H1 (cell line): ENCODE results near the gene HSPBAP1. TPM values are rescaled to one million over a fixed set of nuclear protein-coding genes. Genes with fewer than 3 reads are reported as not detected.

Source experiments
- CTCF ChIA-PET: fragments of 300-600 bp; sonication (Branson Sonifier 250); formaldehyde crosslinking; loops from one replicate; lab custom pipeline; 2021; ENCODE audit not compliant: partially characterized antibody; lab: Charles Lee
- POLR2A ChIA-PET: fragments of 300-600 bp; sonication (Branson Sonifier 250); formaldehyde crosslinking; loops from one replicate; lab custom pipeline; 2021; ENCODE audit warnings: inconsistent platforms; ENCODE audit not compliant: partially characterized antibody; lab: Charles Lee
- DNase-seq, 2 experiments: peaks; one replicate each; pipeline versions ENCODE4 v3.0.0 to v3.0.0-alpha.2; 2010 to 2022; ENCODE audit warnings: low spot score in 2 of 2, low read depth in 1 of 2, mixed read lengths in 1 of 2
- FAIRE-seq: peaks from 2 replicates; lab custom pipeline; 2011; peaks lifted over from hg19 to GRCh38; lab: Jason Lieb, UNC
- H2AFZ ChIP-seq: 2 replicates; pipeline ENCODE4 v1.8.1; 2012; ENCODE audit warnings: low read length, inconsistent platforms
- H2AK5ac ChIP-seq: 2 replicates; pipeline ENCODE4 v1.6.1; 2013; ENCODE audit warnings: low read depth, low read length
- H2BK120ac ChIP-seq: replicated peaks from 2 replicates; pipeline ENCODE3; 2013; ENCODE audit warnings: low read depth, low read length, inconsistent platforms
- H2BK12ac ChIP-seq: 2 replicates; pipeline ENCODE4 v1.6.1; 2013; ENCODE audit warnings: low read depth, low read length
- H2BK15ac ChIP-seq: 2 replicates; pipeline ENCODE4 v1.6.1; 2013; ENCODE audit warnings: low read length
- H2BK20ac ChIP-seq: 2 replicates; pipeline ENCODE4 v1.6.1; 2013; ENCODE audit warnings: low read length
- H2BK5ac ChIP-seq: 2 replicates; pipeline ENCODE4 v1.6.1; 2013; ENCODE audit warnings: low read depth, low read length
- H3K14ac ChIP-seq: 2 replicates; pipeline ENCODE4 v1.6.1; 2013; ENCODE audit warnings: inconsistent platforms; ENCODE audit not compliant: insufficient read length
- H3K18ac ChIP-seq: 2 replicates; pipeline ENCODE4 v1.6.1; 2013; ENCODE audit warnings: low read length; ENCODE audit errors: extremely low read depth
- H3K23ac ChIP-seq: 2 replicates; pipeline ENCODE4 v1.6.1; 2013; ENCODE audit warnings: inconsistent platforms; ENCODE audit not compliant: insufficient read length
- H3K23me2 ChIP-seq: 2 replicates; pipeline ENCODE4 v1.6.1; 2013; ENCODE audit warnings: low read depth, low read length
- H3K27ac ChIP-seq: 2 replicates; pipeline ENCODE4 v1.6.1; 2011; ENCODE audit warnings: low read depth, low read length, inconsistent platforms
- H3K27me3 ChIP-seq, 4 experiments: replicated peaks in 1 of 4; 1 replicate in 1 of 4; 2 replicates in 3 of 4; pipeline versions ENCODE4 v1.6.1 to v1.8.1; 2011 to 2013; ENCODE audit warnings: low read length in 3 of 4, mild to moderate bottlenecking in 3 of 4, inconsistent platforms in 2 of 4, mixed read lengths in 2 of 4, moderate library complexity in 1 of 4; ENCODE audit not compliant: control insufficient read depth in 3 of 4, insufficient read depth in 3 of 4; ENCODE audit errors: extremely low read depth in 1 of 4
- H3K36me3 ChIP-seq, 4 experiments: 2 replicates each; pipeline versions ENCODE4 v1.6.1 to v1.8.1; 2011 to 2013; ENCODE audit warnings: mild to moderate bottlenecking in 4 of 4, low read length in 3 of 4, moderate library complexity in 2 of 4, control low read depth in 1 of 4, inconsistent platforms in 1 of 4; ENCODE audit not compliant: insufficient read depth in 4 of 4, control insufficient read depth in 2 of 4
- H3K4ac ChIP-seq: replicated peaks from 2 replicates; pipeline ENCODE3; 2013; ENCODE audit warnings: low read length, low read depth, mixed read lengths, inconsistent platforms; ENCODE audit not compliant: insufficient read length
- H3K4me1 ChIP-seq, 4 experiments: replicated peaks in 1 of 4; 1 replicate in 1 of 4; 2 replicates in 3 of 4; pipeline versions ENCODE4 v1.6.1 to v1.8.1; 2011 to 2013; ENCODE audit warnings: low read length in 3 of 4, inconsistent platforms in 2 of 4, mixed read lengths in 1 of 4; ENCODE audit not compliant: insufficient read depth in 4 of 4, control insufficient read depth in 3 of 4
- H3K4me2 ChIP-seq, 2 experiments: 2 replicates each; pipeline versions ENCODE4 v1.6.1 to v1.8.1; 2011 to 2013; ENCODE audit warnings: low read depth in 2 of 2, low read length in 2 of 2, control low read depth in 1 of 2, inconsistent platforms in 1 of 2, mild to moderate bottlenecking in 1 of 2; ENCODE audit not compliant: insufficient read depth in 1 of 2
- H3K4me3 ChIP-seq, 4 experiments: fragments of 200-600, 300-600 bp in 1 of 4; sonication (generic), shearing (Covaris generic), sonication (Bioruptor Twin) in 1 of 4; 2 replicates each; pipeline versions ENCODE4 v1.5.1 to v1.8.1; 2011 to 2016; ENCODE audit warnings: low read length in 4 of 4, low read depth in 3 of 4, control low read depth in 2 of 4, inconsistent platforms in 2 of 4, mild to moderate bottlenecking in 2 of 4, mixed read lengths in 1 of 4, moderate library complexity in 1 of 4; ENCODE audit not compliant: insufficient read depth in 2 of 4; ENCODE audit errors: extremely low read depth in 1 of 4
- H3K56ac ChIP-seq: replicated peaks from 2 replicates; pipeline ENCODE3; 2013; ENCODE audit warnings: low read depth, mild to moderate bottlenecking, mixed read lengths, low read length, inconsistent platforms; ENCODE audit not compliant: insufficient read length
- H3K79me1 ChIP-seq: 2 replicates; pipeline ENCODE4 v1.6.1; 2013; ENCODE audit warnings: low read depth, low read length, control low read depth
- H3K79me2 ChIP-seq, 2 experiments: 2 replicates each; pipeline versions ENCODE4 v1.6.1 to v1.8.1; 2012 to 2013; ENCODE audit warnings: low read length in 2 of 2, mild to moderate bottlenecking in 2 of 2, inconsistent platforms in 1 of 2; ENCODE audit not compliant: insufficient read depth in 2 of 2, control insufficient read depth in 1 of 2
- H3K9ac ChIP-seq, 4 experiments: replicated peaks in 1 of 4; 1 replicate in 1 of 4; 2 replicates in 3 of 4; pipeline versions ENCODE4 v1.6.1 to v1.8.1; 2011 to 2013; ENCODE audit warnings: low read depth in 3 of 4, low read length in 3 of 4, control low read depth in 2 of 4, mild to moderate bottlenecking in 2 of 4, moderate library complexity in 2 of 4, inconsistent platforms in 1 of 4; ENCODE audit errors: extremely low read depth in 1 of 4
- H3K9me3 ChIP-seq, 2 experiments: 2 replicates each; pipeline versions ENCODE4 v1.6.1 to v1.8.1; 2012 to 2013; ENCODE audit warnings: mild to moderate bottlenecking in 2 of 2, moderate library complexity in 2 of 2, control low read depth in 1 of 2, inconsistent platforms in 1 of 2, low read depth in 1 of 2, low read length in 1 of 2, mixed read lengths in 1 of 2; ENCODE audit not compliant: insufficient read depth in 2 of 2
- H4K20me1 ChIP-seq, 2 experiments: replicated peaks in 1 of 2; 2 replicates each; pipeline versions ENCODE3 to v1.8.1; 2011 to 2013; ENCODE audit warnings: inconsistent platforms in 2 of 2, low read length in 2 of 2, mild to moderate bottlenecking in 1 of 2; ENCODE audit not compliant: insufficient read depth in 2 of 2, control insufficient read depth in 1 of 2
- H4K5ac ChIP-seq: 2 replicates; pipeline ENCODE4 v1.6.1; 2013; ENCODE audit warnings: low read length, low read depth, mixed read lengths, inconsistent platforms; ENCODE audit not compliant: insufficient read length
- H4K8ac ChIP-seq: 2 replicates; pipeline ENCODE4 v1.8.0; 2013; ENCODE audit warnings: mild to moderate bottlenecking, moderate library complexity, low read length, inconsistent platforms; ENCODE audit not compliant: insufficient read depth; ENCODE audit errors: extremely low read depth
- H4K91ac ChIP-seq: replicated peaks from 2 replicates; pipeline ENCODE3; 2013; ENCODE audit warnings: low read length, mixed read lengths, inconsistent platforms; ENCODE audit not compliant: insufficient read length
- SRF ChIP-seq: IDR thresholded peaks from 2 replicates; pipeline ENCODE4 v1.6.1; 2011; ENCODE audit warnings: mild to moderate bottlenecking, low read depth, low read length, moderate library complexity
- WGBS, 2 experiments: shearing (Covaris generic) in 1 of 2; methylation state at CpG; one replicate each; pipeline versions ENCODE4 v1.1.6 to v1.1.7; 2013 to 2015; ENCODE audit warnings: low lambda C conversion rate in 2 of 2, mixed read lengths in 2 of 2, inconsistent platforms in 1 of 2, low coverage in 1 of 2, missing lambda C conversion rate in 1 of 2; ENCODE audit not compliant: insufficient replicate concordance in 2 of 2, insufficient coverage in 1 of 2, insufficient read length in 1 of 2; ENCODE audit errors: extremely low coverage in 1 of 2, missing lambda C conversion rate in 1 of 2; 5-methylcytosine and 5-hydroxymethylcytosine counted together
- polyA plus RNA-seq, 7 experiments: library from polyadenylated mRNA; depleted of rRNA in 3 of 7; stranded (reverse) in 5 of 7; unstranded in 2 of 7; fragments of >200 nt in 5 of 7; fragments of 200-250 nt in 2 of 7; gene quantifications; 1 replicate in 5 of 7; 2 replicates in 1 of 7; 4 replicates in 1 of 7; pipeline versions ENCODE4 v1.2.1 to v1.2.3, GENCODE V29; 2011 to 2013; ENCODE audit warnings: missing spikeins in 2 of 7, mixed read lengths in 2 of 7
- total RNA-seq: library from RNA; stranded (reverse); fragmentation: NEBNext Ultra II Directional; extraction: Animal tissue kit (Norgen Biotek cat#: 25700); gene quantifications from 2 replicates; pipeline ENCODE4 v1.2.1, GENCODE V29; 2021
- TF ChIP-seq, protein P1 (sequence below): IDR thresholded peaks from 2 replicates; pipeline ENCODE4 v1.6.1; 2011; ENCODE audit warnings: low read depth, mild to moderate bottlenecking, low read length; ENCODE audit not compliant: insufficient read depth

The HSPBAP1 gene
- total and polyA plus RNA-seq, 2 of the 8 experiments (the other 6 are each of a cell fraction or from before 2014, with no cell fraction given): 7.5 to 8.3 TPM

- H2BK20ac ChIP-seq: no peak overlapping the region
- ChIA-PET POLR2A (no interaction called here), CTCF (interaction anchor here (0.6 to 1.5 kb wide), 2 partner anchors 23 to 75 kb away, joined by 4 read pairs; no protein-coding TSS in a partner anchor)
- H4K91ac ChIP-seq: no peak overlapping the region
- peaks cover 11% of the 10 kb centered on the region; the same call in 1 of the 2 replicates for H3K23me2 ChIP-seq
- H3K27me3 ChIP-seq: peaks cover 0 to 7% (median 3%) of the 10 kb centered on the region in 4 experiments; a peak in 3 of 7 replicates
- no peak overlapping the region for H3K9ac ChIP-seq
- H3K4ac ChIP-seq: no peak overlapping the region
- no peak for TF ChIP-seq SRF
- TF ChIP-seq, protein P1, sequence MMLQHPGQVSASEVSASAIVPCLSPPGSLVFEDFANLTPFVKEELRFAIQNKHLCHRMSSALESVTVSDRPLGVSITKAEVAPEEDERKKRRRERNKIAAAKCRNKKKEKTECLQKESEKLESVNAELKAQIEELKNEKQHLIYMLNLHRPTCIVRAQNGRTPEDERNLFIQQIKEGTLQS: no peak
- FAIRE-seq (no peak), DNase-seq (no peak)
- H2BK15ac ChIP-seq: no peak overlapping the region
- no peak overlapping the region for H3K23ac ChIP-seq
- no peak overlapping the region for H2AK5ac ChIP-seq
- no peak overlapping the region for H4K8ac ChIP-seq
- no peak overlapping the region for H2BK5ac ChIP-seq
- H3K18ac ChIP-seq: no peak overlapping the region
- no peaks in the 10 kb centered on the region for H3K9me3 ChIP-seq
- H3K27ac ChIP-seq: no peak overlapping the region
- no peak overlapping the region for H3K4me3 ChIP-seq
- no peak overlapping the region for H2BK12ac ChIP-seq
- H2AFZ ChIP-seq: no peak overlapping the region
- H3K4me2 ChIP-seq: no peak overlapping the region
- no peak overlapping the region for H3K14ac ChIP-seq
- H3K79me1 ChIP-seq: no peaks in the 10 kb centered on the region
- H3K36me3 ChIP-seq: no peaks in the 10 kb centered on the region
- 0 out of 4 replicates have a peak, but pooled peaks cover 0 to 5% of the 10 kb centered on the region in 2 experiments for H3K79me2 ChIP-seq
- peaks cover 0 to 7% (median 2%) of the 10 kb centered on the region in 4 experiments; a peak in 2 of 7 replicates for H3K4me1 ChIP-seq
- H3K56ac ChIP-seq: no peak overlapping the region
- no peak overlapping the region for H4K5ac ChIP-seq
- no peak overlapping the region for H2BK120ac ChIP-seq
- WGBS, 2 experiments: 91% methylated on average over 3 of the region's 3 CpGs; no CpG with 5 or more reads in 1 of the 2 experiments
- H4K20me1 ChIP-seq: no peaks in the 10 kb centered on the region
These were observed 3.7 kb upstream of the HSPBAP1 start for GRCh38 chr3:122797291-122797690.
